Liver (tissue), 9 donors: ENCODE data around the gene HSPA12B. TPM values are rescaled to one million over a fixed set of nuclear protein-coding genes. Genes with fewer than 3 reads are reported as not detected.

Experiments used
- DNase-seq: peaks from one replicate; pipeline ENCODE4 v3.0.0-alpha.2; 2017; ENCODE audit warnings: low spot score
- H3K27ac ChIP-seq, 2 donors: one replicate each; pipeline ENCODE4 v1.7.0; 2013; ENCODE audit warnings: inconsistent platforms in 2 of 2, low read length in 2 of 2, control low read depth in 1 of 2, low read depth in 1 of 2, mild to moderate bottlenecking in 1 of 2
- H3K27me3 ChIP-seq, 4 donors: one replicate each; pipeline versions ENCODE4 v1.6.1 to v1.7.0; 2013; ENCODE audit warnings: low read length in 3 of 4, inconsistent platforms in 1 of 4, mild to moderate bottlenecking in 1 of 4, moderate library complexity in 1 of 4; ENCODE audit not compliant: control insufficient read depth in 4 of 4, insufficient read depth in 4 of 4
- H3K36me3 ChIP-seq, 4 donors: one replicate each; pipeline versions ENCODE4 v1.6.1 to v1.7.0; 2013; ENCODE audit warnings: low read length in 3 of 4, mild to moderate bottlenecking in 3 of 4, low read depth in 1 of 4, moderate library complexity in 1 of 4; ENCODE audit not compliant: control insufficient read depth in 4 of 4, insufficient read depth in 3 of 4
- H3K4me1 ChIP-seq, 4 donors: one replicate each; pipeline versions ENCODE4 v1.6.1 to v1.7.0; 2013; ENCODE audit warnings: low read length in 3 of 4, mild to moderate bottlenecking in 3 of 4, moderate library complexity in 1 of 4; ENCODE audit not compliant: control insufficient read depth in 4 of 4, insufficient read depth in 4 of 4
- H3K4me3 ChIP-seq, 3 donors: one replicate each; pipeline versions ENCODE4 v1.6.1 to v1.7.0; 2013; ENCODE audit warnings: low read length in 3 of 3, control low read depth in 1 of 3, low read depth in 1 of 3, mild to moderate bottlenecking in 1 of 3
- H3K9ac ChIP-seq, 2 donors: one replicate each; pipeline ENCODE4 v1.7.0; 2013; ENCODE audit warnings: low read length in 2 of 2, mild to moderate bottlenecking in 2 of 2, moderate library complexity in 2 of 2, control low read depth in 1 of 2, low read depth in 1 of 2
- H3K9me3 ChIP-seq, 4 donors: one replicate each; pipeline versions ENCODE4 v1.6.1 to v1.7.0; 2013; ENCODE audit warnings: low read length in 3 of 4; ENCODE audit not compliant: control insufficient read depth in 4 of 4
- FOXA1 ChIP-seq: IDR thresholded peaks from 2 replicates; pipeline ENCODE4 v1.6.1; 2016; ENCODE audit warnings: antibody characterized with exemption
- GABPA ChIP-seq, 2 donors: IDR thresholded peaks in 1 of 2; conservative IDR thresholded peaks in 1 of 2; 2 replicates each; pipeline ENCODE4 v1.6.1; 2016; ENCODE audit warnings: antibody characterized with exemption in 2 of 2, mild to moderate bottlenecking in 1 of 2, moderate library complexity in 1 of 2
- HNF4A ChIP-seq, 2 donors: conservative IDR thresholded peaks; 2 replicates each; pipeline ENCODE4 v1.6.1; 2016; ENCODE audit warnings: antibody characterized with exemption in 2 of 2, mild to moderate bottlenecking in 2 of 2
- NR2F2 ChIP-seq: IDR thresholded peaks from 2 replicates; pipeline ENCODE4 v1.6.1; 2016; ENCODE audit warnings: antibody characterized with exemption
- RAD21 ChIP-seq, 2 donors: IDR thresholded peaks; 2 replicates each; pipeline ENCODE4 v1.6.1; 2016; ENCODE audit warnings: antibody characterized with exemption in 2 of 2, mild to moderate bottlenecking in 2 of 2
- SP1 ChIP-seq: IDR thresholded peaks from 2 replicates; pipeline ENCODE4 v1.6.1; 2018; ENCODE audit warnings: antibody characterized with exemption, mild to moderate bottlenecking
- YY1 ChIP-seq: IDR thresholded peaks from 2 replicates; pipeline ENCODE4 v1.6.1; 2016; ENCODE audit warnings: antibody characterized with exemption, mild to moderate bottlenecking
- WGBS: extraction: QIAGEN DNeasy Blood & Tissue Kit; methylation state at CpG from one replicate; pipeline ENCODE4 v1.1.7; 2013; 5-methylcytosine and 5-hydroxymethylcytosine counted together
- polyA plus RNA-seq, 2 donors: library from polyadenylated mRNA; stranded (reverse) in 1 of 2; unstranded in 1 of 2; fragments of 200-250 nt in 1 of 2; fragments of >200 nt in 1 of 2; fragmentation: Nextera tagmentation in 1 of 2; extraction: Ambion mirVana in 1 of 2; gene quantifications; one replicate each; pipeline versions ENCODE4 v1.2.1 to v1.2.3, GENCODE V29; 2013 to 2015
- total RNA-seq, 2 donors: library from RNA; depleted of rRNA; stranded (reverse); fragments of >200 nt; gene quantifications; one replicate each; pipeline ENCODE4 v1.2.3, GENCODE V29; 2014
- TF ChIP-seq, protein P1 (sequence below): IDR thresholded peaks from 2 replicates; pipeline ENCODE4 v1.6.1; 2016; ENCODE audit warnings: antibody characterized with exemption, mild to moderate bottlenecking
- TF ChIP-seq, protein P2 (sequence below): IDR thresholded peaks from 2 replicates; pipeline ENCODE4 v1.6.1; 2016; ENCODE audit warnings: antibody characterized with exemption
- TF ChIP-seq, protein P3 (sequence below): IDR thresholded peaks from 2 replicates; pipeline ENCODE4 v1.6.1; 2016; ENCODE audit warnings: antibody characterized with exemption
- TF ChIP-seq, protein P4 (sequence below): fragments of 150-350 bp; IDR thresholded peaks from 2 replicates; pipeline ENCODE4 v1.5.1; 2017; ENCODE audit warnings: improper control_type of control experiment, low read depth, low read length; ENCODE audit not compliant: missing input control
- donor health status: healthy.
- donor health status: healthy.
- donor health status: healthy.
- donor health status: healthy.
- donor health status: healthy.

Gene HSPA12B
- total and polyA plus RNA-seq, 4 donors: 0.72 to 1.8 (median 0.87) TPM

DNA sequence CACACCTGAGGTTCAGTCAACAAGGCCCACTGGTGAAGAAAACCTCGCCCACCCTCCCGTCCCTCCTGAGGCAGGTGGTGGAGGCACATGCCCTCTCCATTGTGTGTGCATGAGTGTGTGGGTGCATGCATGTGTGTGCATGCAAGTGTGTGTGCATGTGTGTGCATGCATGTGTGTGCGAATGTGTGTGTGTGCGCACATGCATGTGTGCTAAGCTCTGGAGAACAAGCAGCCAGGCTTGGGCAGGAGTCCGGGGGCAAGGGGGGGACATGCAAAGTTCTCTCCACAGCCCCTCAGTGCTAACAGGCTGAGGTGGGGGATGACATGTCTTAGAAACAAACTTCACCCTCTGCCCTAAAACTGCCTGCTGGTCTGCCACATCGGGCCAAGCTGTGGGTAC lies 3.1 kb upstream of the HSPA12B start:
- DNase-seq: no peak
- H3K9ac ChIP-seq: no peak overlapping the region
- H3K4me1 ChIP-seq: no peaks in the 10 kb centered on the region
- no peak overlapping the region for H3K27ac ChIP-seq
- no peak for TF ChIP-seq SP1
- TF ChIP-seq HNF4A (conservative IDR thresholded peaks at IDR 0.05): no peak
- no peak for TF ChIP-seq GABPA (IDR thresholded peaks at IDR 0.05 in 1 of 2, conservative IDR thresholded peaks at IDR 0.05 in 1 of 2)
- TF ChIP-seq, protein P1, sequence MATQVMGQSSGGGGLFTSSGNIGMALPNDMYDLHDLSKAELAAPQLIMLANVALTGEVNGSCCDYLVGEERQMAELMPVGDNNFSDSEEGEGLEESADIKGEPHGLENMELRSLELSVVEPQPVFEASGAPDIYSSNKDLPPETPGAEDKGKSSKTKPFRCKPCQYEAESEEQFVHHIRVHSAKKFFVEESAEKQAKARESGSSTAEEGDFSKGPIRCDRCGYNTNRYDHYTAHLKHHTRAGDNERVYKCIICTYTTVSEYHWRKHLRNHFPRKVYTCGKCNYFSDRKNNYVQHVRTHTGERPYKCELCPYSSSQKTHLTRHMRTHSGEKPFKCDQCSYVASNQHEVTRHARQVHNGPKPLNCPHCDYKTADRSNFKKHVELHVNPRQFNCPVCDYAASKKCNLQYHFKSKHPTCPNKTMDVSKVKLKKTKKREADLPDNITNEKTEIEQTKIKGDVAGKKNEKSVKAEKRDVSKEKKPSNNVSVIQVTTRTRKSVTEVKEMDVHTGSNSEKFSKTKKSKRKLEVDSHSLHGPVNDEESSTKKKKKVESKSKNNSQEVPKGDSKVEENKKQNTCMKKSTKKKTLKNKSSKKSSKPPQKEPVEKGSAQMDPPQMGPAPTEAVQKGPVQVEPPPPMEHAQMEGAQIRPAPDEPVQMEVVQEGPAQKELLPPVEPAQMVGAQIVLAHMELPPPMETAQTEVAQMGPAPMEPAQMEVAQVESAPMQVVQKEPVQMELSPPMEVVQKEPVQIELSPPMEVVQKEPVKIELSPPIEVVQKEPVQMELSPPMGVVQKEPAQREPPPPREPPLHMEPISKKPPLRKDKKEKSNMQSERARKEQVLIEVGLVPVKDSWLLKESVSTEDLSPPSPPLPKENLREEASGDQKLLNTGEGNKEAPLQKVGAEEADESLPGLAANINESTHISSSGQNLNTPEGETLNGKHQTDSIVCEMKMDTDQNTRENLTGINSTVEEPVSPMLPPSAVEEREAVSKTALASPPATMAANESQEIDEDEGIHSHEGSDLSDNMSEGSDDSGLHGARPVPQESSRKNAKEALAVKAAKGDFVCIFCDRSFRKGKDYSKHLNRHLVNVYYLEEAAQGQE: no peak
- peaks cover 0 to 4% (median 1%) of the 10 kb centered on the region in 4 donors for H3K27me3 ChIP-seq
- H3K9me3 ChIP-seq: no peaks in the 10 kb centered on the region
- no peak overlapping the region for H3K4me3 ChIP-seq
- 90% methylated on average over 6 of the region's 6 CpGs for WGBS
- H3K36me3 ChIP-seq: no peaks in the 10 kb centered on the region

DNA sequence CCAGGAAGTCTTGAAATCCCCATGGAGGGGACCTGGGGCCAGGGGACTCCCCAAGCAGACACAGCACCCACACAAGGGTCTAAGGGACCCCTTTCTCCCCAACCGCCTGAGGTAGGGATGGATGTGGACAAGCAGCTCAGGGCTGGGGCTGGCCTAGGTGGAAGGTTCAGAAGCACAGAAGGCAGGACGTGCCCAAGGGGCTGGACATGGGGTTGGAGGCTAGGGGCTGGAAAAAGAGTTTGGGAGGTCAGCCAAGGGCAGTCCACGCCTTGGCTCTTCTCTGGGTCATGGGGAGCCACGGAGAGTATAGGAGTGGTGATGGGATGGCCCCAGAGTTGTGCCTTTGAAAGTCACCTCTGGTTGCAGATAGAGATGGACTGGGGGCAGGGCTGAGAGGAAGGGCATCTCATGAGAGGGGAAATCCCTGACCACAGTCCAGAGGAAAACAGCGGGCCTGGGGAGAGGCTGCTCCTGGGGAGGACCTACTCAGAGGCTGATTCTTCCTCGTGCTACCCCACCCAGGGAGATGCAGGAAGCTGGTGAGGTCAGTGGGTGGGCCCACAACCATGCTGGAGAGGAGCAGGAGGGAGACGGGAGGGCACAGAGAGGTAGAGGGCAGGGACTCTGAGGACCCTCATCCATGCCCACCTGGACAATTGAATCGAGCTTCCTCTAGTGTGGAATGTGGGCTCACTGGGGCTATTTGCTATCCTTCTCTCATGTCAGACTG lies 2.5 kb upstream of the HSPA12B start:
- 79% methylated on average over 8 of the region's 8 CpGs for WGBS
- no peaks in the 10 kb centered on the region for H3K9me3 ChIP-seq
- no peak for DNase-seq
- H3K4me3 ChIP-seq: no peak overlapping the region
- no peaks in the 10 kb centered on the region for H3K36me3 ChIP-seq
- TF ChIP-seq, protein P2, sequence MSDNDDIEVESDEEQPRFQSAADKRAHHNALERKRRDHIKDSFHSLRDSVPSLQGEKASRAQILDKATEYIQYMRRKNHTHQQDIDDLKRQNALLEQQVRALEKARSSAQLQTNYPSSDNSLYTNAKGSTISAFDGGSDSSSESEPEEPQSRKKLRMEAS: no peak
- no peak for TF ChIP-seq GABPA (IDR thresholded peaks at IDR 0.05 in 1 of 2, conservative IDR thresholded peaks at IDR 0.05 in 1 of 2)
- H3K4me1 ChIP-seq: no peaks in the 10 kb centered on the region
- H3K27me3 ChIP-seq: peaks cover 0 to 4% (median 1%) of the 10 kb centered on the region in 4 donors
- no peak overlapping the region for H3K9ac ChIP-seq
- no peak overlapping the region for H3K27ac ChIP-seq

DNA sequence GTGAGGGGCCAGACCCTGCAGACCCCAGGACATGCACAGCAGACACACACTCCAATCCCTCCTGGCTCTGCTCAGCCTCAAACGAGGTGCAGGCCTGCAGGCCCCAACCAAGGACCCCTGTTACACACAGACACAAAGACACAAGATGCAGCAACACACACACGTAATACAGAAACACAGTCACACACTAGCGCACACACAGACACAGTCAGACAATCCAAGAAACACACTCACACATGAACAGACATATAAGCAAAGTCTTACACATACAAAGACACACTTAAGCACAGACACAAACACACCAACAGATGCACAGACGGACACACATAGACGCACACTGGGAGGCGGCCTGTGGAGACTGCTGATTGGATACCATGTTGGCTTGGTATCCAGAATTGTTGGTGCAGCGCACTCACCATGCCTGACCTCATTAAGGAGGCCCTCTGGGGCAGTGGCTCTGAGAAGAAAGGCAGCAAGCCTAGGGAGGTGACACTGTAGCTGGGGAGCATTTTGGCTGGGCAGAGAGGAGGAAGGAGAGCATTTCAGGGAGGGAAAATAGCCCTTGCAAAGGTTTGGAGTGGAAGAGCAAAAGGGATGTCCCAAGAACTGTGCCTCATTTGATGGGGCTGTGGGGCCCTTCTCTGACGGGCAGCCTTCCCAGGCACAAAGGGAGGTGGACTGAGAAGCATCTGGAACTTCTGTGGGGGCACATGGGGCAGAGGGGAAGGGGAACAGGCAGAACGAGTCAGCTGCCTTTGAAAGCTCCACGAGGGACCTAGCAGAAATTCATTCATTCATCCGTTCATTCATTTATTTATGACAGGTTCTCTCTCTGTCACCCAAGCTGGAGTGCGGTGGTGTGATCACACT lies 1.4 kb upstream of the HSPA12B start:
- no peaks in the 10 kb centered on the region for H3K4me1 ChIP-seq
- H3K9ac ChIP-seq: no peak overlapping the region
- H3K36me3 ChIP-seq: no peaks in the 10 kb centered on the region
- H3K4me3 ChIP-seq: no peak overlapping the region
- 93% methylated on average over 12 of the region's 12 CpGs for WGBS
- TF ChIP-seq, protein P3, sequence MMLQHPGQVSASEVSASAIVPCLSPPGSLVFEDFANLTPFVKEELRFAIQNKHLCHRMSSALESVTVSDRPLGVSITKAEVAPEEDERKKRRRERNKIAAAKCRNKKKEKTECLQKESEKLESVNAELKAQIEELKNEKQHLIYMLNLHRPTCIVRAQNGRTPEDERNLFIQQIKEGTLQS: no peak
- TF ChIP-seq NR2F2 (no peak), FOXA1 (no peak), HNF4A (conservative IDR thresholded peaks at IDR 0.05) (no peak), RAD21 (IDR thresholded peaks at IDR 0.05) (no peak), YY1 (no peak)
- TF ChIP-seq, protein P4, sequence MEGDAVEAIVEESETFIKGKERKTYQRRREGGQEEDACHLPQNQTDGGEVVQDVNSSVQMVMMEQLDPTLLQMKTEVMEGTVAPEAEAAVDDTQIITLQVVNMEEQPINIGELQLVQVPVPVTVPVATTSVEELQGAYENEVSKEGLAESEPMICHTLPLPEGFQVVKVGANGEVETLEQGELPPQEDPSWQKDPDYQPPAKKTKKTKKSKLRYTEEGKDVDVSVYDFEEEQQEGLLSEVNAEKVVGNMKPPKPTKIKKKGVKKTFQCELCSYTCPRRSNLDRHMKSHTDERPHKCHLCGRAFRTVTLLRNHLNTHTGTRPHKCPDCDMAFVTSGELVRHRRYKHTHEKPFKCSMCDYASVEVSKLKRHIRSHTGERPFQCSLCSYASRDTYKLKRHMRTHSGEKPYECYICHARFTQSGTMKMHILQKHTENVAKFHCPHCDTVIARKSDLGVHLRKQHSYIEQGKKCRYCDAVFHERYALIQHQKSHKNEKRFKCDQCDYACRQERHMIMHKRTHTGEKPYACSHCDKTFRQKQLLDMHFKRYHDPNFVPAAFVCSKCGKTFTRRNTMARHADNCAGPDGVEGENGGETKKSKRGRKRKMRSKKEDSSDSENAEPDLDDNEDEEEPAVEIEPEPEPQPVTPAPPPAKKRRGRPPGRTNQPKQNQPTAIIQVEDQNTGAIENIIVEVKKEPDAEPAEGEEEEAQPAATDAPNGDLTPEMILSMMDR: no peak
- no peak overlapping the region for H3K27ac ChIP-seq
- H3K27me3 ChIP-seq: peaks cover 0 to 4% (median 1%) of the 10 kb centered on the region in 4 donors
- no peaks in the 10 kb centered on the region for H3K9me3 ChIP-seq
- no peak for DNase-seq
